Prostate gland (tissue), 2 donors: ENCODE results near the gene GOLGB1. TPM values are rescaled to one million over a fixed set of nuclear protein-coding genes. Genes with fewer than 3 reads are reported as not detected.
"Not testable (repeated sequence)": the region's sequence is repeated elsewhere in the genome, so short reads cannot be mapped to it uniquely, and the experiment has no call there.

Experiments used
- DNase-seq: peaks from one replicate; pipeline ENCODE4 v3.0.0-alpha.2; 2019; ENCODE audit warnings: low spot score
- H3K27ac ChIP-seq, 2 donors: fragments of 200-600 bp; sonication (generic); 2 replicates each; pipeline ENCODE4 v1.5.1; 2017 to 2019
- H3K27me3 ChIP-seq: fragments of 200-600 bp; sonication (generic); replicated peaks from 2 replicates; pipeline ENCODE4 v1.5.1; 2019; ENCODE audit not compliant: insufficient read depth
- H3K36me3 ChIP-seq, 2 donors: fragments of 200-600 bp; sonication (generic); 1 replicate in 1 of 2; 2 replicates in 1 of 2; pipeline versions ENCODE4 v1.5.1 to v1.8.1; 2017 to 2019
- H3K4me1 ChIP-seq: fragments of 200-600 bp; sonication (generic); replicated peaks from 2 replicates; pipeline ENCODE4 v1.5.1; 2019
- H3K4me3 ChIP-seq, 2 donors: fragments of 200-600 bp; sonication (generic); 2 replicates each; pipeline ENCODE4 v1.5.1; 2017 to 2019
- H3K9me3 ChIP-seq: fragments of 200-600 bp; sonication (generic); 2 replicates; pipeline ENCODE4 v1.5.1; 2017
- CTCF ChIP-seq, 4 experiments: fragments of 200-600 bp in 2 of 4; fragments of 450-650 bp in 2 of 4; sonication (generic) in 2 of 4; IDR thresholded peaks; 1 replicate in 3 of 4; 2 replicates in 1 of 4; pipeline ENCODE4 v1.5.1; 2016 to 2019; ENCODE audit warnings: antibody characterized with exemption in 4 of 4, mild to moderate bottlenecking in 2 of 4, moderate library complexity in 2 of 4
- POLR2A ChIP-seq: fragments of 450-650 bp; IDR thresholded peaks from one replicate; pipeline ENCODE4 v1.6.1; 2016; ENCODE audit warnings: antibody characterized with exemption, mild to moderate bottlenecking
- POLR2AphosphoS5 ChIP-seq: sonication (generic); formaldehyde crosslinking; IDR thresholded peaks from one replicate; pipeline ENCODE4 v1.6.1; 2017; ENCODE audit warnings: antibody characterized with exemption
- WGBS: methylation state at CpG from one replicate; pipeline ENCODE4 v1.1.5; 2018; 5-methylcytosine and 5-hydroxymethylcytosine counted together
- intact Hi-C: fragments of 100-400 bp; cut with DNase I; formaldehyde crosslinking; loops from one replicate; pipeline ENCODE4 v1.14.2; 2022
- total RNA-seq, 2 donors: library from RNA; depleted of rRNA; stranded (reverse); fragments of >200 nt; gene quantifications; one replicate each; pipeline ENCODE4 v1.1.0, GENCODE V29; 2016

GOLGB1 gene
- total RNA-seq, 2 donors from 2014 or later = 80.3 to 102 TPM

- intact Hi-C loops = no loop called here
- TF ChIP-seq POLR2A = no peak
- TF ChIP-seq POLR2AphosphoS5 = no peak
- no peak for TF ChIP-seq CTCF (IDR thresholded peaks at IDR 0.05)
- no peaks in the 10 kb centered on the region for H3K27me3 ChIP-seq
- H3K4me3 ChIP-seq = no peak overlapping the region
- H3K27ac ChIP-seq = no peak overlapping the region
- H3K36me3 ChIP-seq = peaks cover 3 to 9% of the 10 kb centered on the region in 2 donors
- H3K4me1 ChIP-seq = no peaks in the 10 kb centered on the region
- 99% methylated on average over 2 of the region's 2 CpGs for WGBS
- H3K9me3 ChIP-seq = no peaks in the 10 kb centered on the region
- DNase-seq = no peak
Observed at GRCh38 chr3:121692010-121692699, 57.4 kb downstream of the GOLGB1 start.

- Histone ChIP-seq H3K4me1 (no peaks in the 10 kb centered on the region), H3K4me3 (no peak overlapping the region), H3K36me3 (peaks cover 3 to 9% of the 10 kb centered on the region in 2 donors), H3K27ac (no peak overlapping the region), H3K27me3 (no peaks in the 10 kb centered on the region), H3K9me3 (no peaks in the 10 kb centered on the region)
- WGBS = 98% methylated on average over 2 of the region's 2 CpGs
- intact Hi-C loops = no loop called here
- no peak for TF ChIP-seq POLR2AphosphoS5
- TF ChIP-seq POLR2A = no peak
- TF ChIP-seq CTCF (IDR thresholded peaks at IDR 0.05) = no peak
- no peak for DNase-seq
Observed at GRCh38 chr3:121690777-121691405, 58.6 kb downstream of the GOLGB1 start.

GRCh38 chr3:121688747-121689146, 60.8 kb downstream of the GOLGB1 start:
- H3K4me1 ChIP-seq, H3K27me3 ChIP-seq, H3K9me3 ChIP-seq, H3K36me3 ChIP-seq, intact Hi-C loops, H3K27ac ChIP-seq, H3K4me3 ChIP-seq, DNase-seq: not testable (repeated sequence)
- 95% methylated on average over 14 of the region's 31 CpGs for WGBS

- intact Hi-C loops = no loop called here
- no peaks in the 10 kb centered on the region for H3K9me3 ChIP-seq
- TF ChIP-seq CTCF (IDR thresholded peaks at IDR 0.05) (no peak), POLR2AphosphoS5 (no peak), POLR2A (no peak)
- no peak for DNase-seq
- peaks cover 6 to 14% of the 10 kb centered on the region in 2 donors for H3K36me3 ChIP-seq
- H3K4me3 ChIP-seq = no peak overlapping the region
- H3K27ac ChIP-seq = no peak overlapping the region
- H3K27me3 ChIP-seq = no peaks in the 10 kb centered on the region
- 100% methylated on average over 1 of the region's 1 CpG for WGBS
- H3K4me1 ChIP-seq = no peaks in the 10 kb centered on the region
Observed at GRCh38 chr3:121681792-121682191, 67.7 kb downstream of the GOLGB1 start.

GRCh38 chr3:121677141-121677540, 72.4 kb downstream of the GOLGB1 start:
- intact Hi-C loops = no loop called here
- H3K27ac ChIP-seq = no peak overlapping the region
- H3K4me1 ChIP-seq = no peaks in the 10 kb centered on the region
- 92% methylated on average over 2 of the region's 2 CpGs for WGBS
- H3K27me3 ChIP-seq = no peaks in the 10 kb centered on the region
- no peaks in the 10 kb centered on the region for H3K9me3 ChIP-seq
- peaks cover 13 to 28% of the 10 kb centered on the region in 2 donors for H3K36me3 ChIP-seq
- H3K4me3 ChIP-seq = no peak overlapping the region
- no peak for TF ChIP-seq POLR2A
- no peak for TF ChIP-seq CTCF (IDR thresholded peaks at IDR 0.05)
- no peak for TF ChIP-seq POLR2AphosphoS5
- no peak for DNase-seq
